HG02571 (cell line): ENCODE measurements around the gene CETN2.
"Not testable (repeated sequence)": the region's sequence is repeated elsewhere in the genome, so short reads cannot be mapped to it uniquely, and the experiment has no call there.

Experiments used
- ATAC-seq: cut with Tn5 transposase; IDR thresholded peaks from one replicate; pipeline ENCODE4 v1.9.1; 2021; ENCODE audit warnings: mild to moderate bottlenecking, moderate library complexity; ENCODE audit not compliant: unreplicated experiment

CETN2 gene

DNA sequence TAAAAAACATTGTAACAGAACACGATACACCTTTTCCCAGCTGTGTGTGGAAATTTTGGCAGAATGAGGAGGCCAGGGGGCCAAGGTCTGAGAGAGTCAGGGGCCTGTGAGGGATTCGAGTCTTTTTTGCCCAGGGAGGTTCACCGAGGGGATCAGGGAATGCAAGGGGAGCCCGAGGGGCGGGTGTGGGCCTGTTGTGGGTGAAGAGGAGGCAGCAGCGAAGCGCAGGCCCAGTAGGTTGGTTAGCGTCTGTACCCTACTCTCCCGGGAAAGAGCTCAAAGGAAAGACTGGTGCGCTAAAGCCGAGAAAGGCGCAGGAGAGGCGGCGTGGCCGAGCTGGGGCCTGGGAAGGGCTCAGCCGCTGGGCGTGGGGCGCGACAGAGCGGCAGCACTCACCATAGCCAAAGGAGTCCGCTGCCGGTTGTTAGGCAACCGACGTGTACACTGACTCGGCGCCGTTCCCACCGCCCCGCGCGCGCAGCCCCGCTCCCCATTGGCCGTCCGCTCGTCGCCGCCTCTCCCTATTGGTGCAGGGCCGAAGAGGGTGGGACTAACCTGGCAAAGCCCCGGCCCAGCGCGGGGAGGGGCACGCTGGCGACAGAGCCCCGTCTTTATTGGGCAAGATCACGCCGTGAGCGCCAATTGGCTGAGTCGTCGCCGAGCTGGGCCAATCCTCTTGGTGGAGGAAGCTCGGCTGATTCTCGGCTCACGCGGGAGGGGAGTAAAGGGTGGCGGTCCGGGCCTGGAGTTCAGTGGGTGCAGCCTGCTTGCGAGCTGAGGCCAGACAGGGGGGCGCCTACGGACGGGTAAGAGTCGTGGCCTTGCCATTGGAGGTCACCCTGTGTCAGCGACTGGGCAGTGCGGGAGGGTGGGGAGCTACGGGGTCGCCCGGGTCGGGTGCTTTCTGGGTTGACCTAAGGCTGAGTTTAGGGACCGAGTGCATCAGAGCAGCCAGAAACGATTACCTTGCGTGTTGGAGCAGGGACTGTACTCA, at the start of gene CETN2, which contains the start of gene NSDHL:
Gene CETN2 (minus strand): TSS at position 446 of the 994 bp plus-strand sequence. CDS start 47 bp downstream, at position 399.
Gene NSDHL (plus strand): TSS at position 752 of the 994 bp plus-strand sequence. CDS start 15,262 bp downstream, outside the sequence.
- peak; percentile 98 for ATAC-seq

DNA sequence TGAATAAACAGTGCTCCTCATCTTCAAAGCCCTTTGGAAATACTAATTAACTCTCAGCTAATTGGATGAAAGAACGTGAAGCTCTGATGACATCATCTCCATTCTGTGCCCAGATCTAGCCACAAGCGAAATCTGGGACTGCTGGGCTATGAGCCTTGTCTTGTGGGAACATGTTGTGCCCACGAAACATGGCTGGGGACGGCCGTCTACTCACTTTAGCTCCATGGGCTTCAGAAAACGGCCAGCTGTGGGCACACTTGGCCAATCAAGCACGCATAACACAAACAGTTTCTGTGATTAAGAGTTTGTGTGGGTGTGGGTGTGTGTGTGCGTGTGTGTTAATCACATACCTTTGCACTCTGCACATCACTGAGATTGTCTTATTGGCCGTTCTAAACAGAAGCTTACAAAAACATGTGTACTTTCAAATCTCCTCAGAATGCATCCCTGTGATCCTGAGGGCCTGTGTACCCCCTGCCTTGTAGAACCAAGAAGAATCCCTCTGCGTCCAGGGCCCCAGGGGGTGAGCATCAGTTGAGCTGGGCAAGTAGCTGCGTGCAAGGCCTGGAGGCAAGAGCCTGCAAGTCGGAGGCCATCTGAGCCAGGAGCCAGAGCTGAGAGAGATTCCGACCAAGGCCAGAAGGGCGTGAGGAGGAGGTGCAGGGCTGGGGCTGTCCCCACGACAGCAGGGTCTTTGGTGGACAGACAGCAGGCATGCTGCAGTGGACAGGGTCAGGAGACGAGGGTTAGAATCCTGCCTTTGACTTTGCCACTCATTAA, 48.6 kb upstream of the CETN2 start:
- ATAC-seq: no peak

DNA sequence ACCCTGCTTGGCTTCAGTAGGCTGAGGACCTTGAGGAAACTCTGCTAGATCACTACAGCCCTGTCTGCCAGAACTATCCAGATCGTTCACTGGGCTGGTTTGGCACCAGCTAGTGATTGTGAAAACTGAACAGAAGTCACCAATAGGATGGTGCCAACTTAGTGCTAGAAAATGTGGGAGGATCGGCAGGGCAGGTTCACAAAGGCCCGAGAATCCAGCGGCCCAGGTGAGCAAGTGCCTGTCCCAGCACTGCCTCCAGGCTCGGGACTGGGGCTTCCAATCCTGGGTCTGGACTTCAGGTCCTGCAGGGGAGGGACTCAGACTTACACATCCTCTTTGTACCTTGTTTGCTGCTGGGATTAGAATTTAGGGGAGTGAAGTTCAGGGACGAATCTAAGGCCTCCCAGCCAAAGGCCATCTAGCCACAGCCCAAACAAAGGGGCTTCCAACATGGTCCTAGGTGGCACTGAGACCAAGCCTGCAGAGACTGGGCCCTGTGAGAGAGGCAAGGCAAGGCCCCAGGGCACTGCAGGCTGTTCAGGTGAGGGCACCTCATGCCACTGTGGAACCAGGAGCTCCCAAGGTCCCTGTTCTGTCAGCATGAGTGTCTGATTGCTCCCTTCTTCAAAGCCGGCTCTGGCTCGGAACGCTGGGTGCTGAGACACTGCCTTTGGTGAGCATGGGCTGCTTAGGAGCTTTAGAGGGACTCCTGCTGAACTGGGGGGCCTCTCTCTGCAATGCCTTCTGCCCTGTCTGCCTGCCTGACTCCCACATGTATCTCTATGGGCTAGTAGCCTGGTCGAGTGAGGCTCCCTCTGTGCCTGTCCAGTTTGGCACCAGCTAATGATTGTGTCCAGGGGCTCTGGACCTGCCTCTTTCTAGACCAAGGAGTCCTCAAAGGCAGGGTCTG, 46.6 kb upstream of the CETN2 start:
- no peak for ATAC-seq

DNA sequence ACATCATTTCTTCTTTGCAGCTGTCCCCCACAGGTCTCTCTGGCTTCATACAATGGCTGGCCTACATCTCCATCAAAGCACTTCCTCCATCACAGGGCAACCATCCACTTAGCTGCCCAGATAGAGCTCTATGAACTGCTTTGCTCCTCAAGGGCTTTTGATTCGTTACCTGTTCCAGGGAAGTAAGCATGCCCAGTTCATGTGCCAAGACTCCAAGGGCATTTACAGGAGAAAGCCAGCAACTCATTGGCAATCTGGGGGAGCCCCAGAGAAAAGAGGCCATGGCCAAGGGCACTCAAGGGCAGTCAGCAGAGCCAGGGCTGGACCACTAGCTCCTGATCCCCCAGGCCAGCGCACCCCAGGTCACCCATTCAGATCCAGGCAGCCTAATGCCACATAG, 42.8 kb upstream of the CETN2 start:
- no peak for ATAC-seq

DNA sequence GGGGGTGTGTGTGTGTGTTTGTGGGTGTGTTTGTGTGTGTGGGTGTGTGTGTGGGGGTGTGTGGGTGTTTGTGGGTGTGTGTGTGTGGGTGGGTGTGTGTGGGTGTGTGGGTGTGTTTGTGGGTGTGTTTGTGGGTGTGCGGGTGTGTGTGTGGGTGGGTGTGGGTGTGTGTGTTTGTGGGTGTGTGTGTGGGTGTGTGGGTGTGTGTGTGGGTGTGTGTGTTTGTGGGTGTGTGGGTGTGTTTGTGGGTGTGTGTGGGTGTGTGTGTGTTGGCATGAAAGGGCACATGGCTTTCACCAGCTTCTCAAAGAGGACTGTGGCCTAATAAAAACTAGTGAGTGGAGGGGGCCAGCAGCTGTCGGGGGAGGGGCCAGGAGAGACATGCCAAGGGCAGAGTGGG, 42.0 kb upstream of the CETN2 start:
- no peak for ATAC-seq

DNA sequence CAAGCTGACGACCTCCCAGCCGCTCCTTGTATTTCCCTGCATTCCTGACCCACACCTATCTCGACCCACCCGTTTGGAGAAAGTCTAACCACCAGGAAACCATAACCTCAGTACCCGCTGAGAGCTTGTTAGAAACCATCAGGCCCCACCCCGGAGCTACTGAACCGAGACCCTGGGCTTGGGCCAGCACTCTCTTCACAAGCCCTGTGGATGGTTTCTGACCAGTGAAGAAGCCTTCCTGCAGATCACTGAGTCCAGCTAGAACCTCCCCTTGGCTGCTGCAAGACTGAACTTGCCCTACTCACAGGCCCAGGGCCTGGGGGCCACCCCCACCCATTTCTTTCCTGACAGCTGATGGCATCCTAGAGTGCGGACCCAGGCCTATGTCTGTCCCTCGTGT, 40.7 kb upstream of the CETN2 start:
- no peak for ATAC-seq

DNA sequence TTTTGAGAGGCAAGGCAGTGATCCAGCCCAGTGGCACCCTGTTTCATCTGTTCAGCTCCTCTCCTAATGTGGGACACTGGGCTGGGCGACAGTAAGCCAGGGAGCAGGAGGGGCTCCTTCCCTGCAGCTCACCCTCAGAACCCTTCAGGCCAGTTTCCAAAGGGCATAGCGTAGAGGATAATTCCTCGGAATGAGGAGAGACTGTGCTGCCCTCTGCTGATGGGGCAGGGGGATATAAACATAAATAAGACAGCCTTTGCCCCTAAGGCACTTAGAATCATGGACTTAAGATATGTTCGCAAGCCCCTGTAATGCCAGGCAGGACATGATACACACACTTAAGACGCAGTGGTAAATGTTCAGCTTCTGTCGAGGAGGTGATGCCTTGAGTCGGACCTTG, 39.4 kb upstream of the CETN2 start:
- ATAC-seq: no peak

DNA sequence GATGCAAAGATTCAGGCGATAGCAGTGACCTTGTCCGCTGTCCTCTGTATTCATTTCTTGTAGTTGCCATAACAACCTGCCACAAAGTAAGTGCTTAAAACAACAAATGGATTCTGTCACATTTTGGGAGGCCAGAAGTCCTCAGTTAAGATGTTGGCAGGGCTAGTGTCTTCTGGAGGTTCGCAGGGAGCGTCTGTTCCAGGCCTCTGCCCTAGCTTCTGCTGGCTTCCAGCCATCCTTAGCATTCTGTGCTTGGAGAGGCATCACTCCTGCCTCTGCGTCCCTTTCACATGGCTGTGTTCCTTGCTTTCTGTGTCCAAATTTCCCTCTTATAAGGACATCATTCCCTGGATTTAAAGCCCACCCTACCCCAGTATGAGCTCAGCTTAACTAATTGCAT, 35.8 kb upstream of the CETN2 start:
- ATAC-seq: no peak

DNA sequence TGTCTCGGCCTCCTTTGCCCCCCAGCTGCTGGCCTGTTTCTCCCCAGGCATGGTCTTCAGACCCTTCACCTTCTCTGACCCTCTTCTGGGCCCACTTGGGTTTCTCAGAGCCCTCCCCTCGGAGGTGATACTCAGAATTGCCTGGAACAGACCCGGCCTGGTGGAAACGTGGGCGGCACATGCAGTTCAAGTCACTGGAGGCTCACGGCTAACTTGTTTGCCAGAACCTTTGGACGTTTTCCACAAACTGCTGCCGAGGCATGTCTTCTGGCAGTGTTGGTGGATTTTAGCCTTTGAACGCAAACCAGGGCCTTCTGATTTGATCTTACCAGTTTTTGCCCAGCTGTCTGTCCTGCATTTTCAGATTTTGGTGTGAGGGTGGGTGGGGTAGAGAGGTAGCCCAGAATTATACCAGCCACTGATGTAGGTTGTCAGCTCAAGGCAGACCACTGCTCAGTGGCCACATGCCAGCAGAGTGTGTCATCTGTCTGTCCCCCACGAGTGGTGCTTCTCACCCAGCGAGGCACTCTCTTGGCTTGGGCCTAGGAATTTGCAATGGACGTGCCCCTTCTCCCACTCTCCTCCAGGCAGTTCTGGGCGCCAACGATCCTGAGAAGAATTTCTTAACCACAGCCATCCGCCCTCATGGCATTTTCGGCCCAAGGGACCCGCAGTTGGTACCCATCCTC, 34.8 kb upstream of the CETN2 start:
- no peak for ATAC-seq

DNA sequence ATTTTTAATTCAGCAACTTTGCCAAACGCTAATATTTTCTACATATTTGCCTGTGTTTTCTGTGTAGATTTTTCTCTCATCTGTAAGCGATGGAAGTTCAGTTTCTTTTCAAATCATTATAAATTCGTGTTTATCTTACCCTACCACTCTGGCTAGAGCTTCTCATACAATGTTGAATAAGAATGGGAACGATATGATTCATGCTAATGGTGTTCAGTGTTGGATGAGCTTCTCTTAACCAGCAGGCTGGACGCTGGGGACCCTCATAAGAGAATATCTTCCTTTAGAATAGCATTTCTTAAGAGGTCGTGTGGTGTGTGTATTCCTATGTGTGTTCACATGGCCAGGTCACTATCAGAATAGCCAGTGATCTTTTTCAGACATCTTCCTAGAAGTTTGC, 31.3 kb upstream of the CETN2 start:
- no peak for ATAC-seq

DNA sequence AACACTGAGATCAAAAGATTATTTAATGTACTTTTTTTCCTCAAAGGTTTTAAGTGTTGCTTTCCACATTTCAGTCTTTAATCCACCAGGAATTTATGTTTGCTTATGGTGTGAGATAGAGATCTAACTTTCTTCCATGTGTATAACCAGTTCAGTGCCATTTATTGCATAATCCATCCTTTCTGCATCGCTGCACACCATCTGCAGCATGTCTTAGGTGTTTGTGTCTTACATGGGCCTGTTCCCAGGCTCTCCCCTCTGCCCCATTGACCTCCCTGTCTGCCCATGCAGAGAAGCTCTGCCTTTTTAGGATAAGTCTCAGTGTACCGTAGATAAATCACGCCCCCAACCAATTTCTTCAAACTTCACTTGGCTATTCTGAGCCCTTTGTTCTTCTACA, 30.6 kb upstream of the CETN2 start:
- no peak for ATAC-seq

DNA sequence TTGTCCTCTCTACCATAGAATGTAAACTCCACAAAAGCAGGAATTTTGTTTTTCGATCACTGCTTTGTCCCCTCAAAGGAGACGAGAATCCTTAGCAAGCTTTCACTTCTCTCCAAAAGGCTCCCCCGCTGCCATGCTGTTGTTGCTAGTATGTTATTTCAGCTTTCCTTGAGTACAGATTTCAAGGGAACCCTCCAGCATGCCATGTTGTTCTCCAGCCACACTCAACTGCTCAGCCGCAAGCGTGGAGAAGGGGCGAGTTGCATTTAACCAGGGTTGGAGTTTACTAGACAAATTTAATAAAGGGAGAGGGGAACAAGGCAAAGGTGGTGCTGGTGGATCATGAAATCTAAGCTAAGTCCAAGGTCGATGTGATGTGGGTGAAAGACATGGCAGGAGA, 23.4 kb upstream of the CETN2 start:
- ATAC-seq: no peak

DNA sequence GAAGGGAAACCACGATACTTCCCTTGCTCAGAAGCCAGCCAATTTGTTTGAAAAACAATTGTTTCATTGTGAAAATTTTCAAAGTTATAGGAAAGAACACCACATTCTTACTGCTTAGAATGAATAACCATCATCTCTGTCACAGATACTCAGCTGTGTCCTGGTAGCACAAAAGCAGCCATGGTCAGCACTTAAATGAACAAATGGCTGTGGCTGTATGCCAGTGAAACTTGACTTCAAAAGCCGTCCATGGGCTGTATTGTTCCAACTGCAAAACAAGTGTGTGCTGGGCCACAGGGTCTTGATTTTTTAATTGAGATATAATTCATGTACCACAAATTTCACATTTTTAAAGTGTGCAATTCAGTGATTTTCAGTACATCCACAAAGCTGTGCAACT, 19.9 kb upstream of the CETN2 start:
- ATAC-seq: no peak

DNA sequence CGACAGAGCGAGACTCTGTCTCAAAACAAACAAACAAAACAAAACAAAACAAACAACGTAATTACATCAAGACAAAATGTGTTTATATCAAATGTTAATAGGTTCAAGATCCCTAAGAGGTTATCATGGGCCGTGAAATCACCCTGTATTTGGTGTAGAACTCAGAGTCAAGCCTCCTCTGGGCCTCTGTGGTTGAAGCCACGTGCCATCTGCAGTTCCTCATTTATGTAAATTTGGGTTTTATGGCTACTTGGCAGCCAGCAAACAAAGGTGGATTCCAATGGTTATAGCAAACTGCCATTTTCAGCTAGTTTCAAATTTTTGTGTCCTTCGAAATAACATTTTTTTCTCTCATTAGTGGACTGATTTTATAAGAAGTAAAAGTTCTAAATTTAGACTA, 16.7 kb upstream of the CETN2 start:
- ATAC-seq: no peak

DNA sequence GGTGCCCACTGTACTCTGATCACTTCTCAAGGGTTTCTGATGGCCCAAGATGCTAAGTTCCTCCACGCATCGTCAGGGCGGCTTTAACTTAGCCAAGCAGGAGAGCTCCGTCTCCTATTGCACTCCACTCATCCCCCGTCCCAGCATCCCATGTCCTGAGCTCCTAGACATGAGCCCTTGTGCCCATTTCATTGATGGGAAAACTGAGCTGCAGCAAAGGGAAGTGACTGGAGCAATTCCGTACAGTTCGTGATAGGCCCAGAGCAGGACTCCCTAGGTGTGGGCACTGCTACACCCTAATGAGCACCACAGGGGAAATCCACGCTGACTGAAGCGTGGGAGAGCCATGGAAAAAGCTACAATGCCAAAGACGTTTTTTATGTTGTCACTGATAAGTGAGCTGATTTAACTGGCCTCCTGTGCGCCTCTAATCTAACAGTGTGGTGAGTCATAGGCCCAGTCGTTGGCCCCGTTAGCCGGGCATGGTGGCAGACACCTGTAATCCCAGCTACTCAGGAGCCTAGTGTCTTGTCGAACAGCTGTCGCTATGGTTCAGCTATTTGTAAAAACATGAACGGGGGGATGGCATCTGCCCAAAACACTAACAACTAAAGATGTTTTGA, 15.2 kb upstream of the CETN2 start:
- ATAC-seq: no peak

DNA sequence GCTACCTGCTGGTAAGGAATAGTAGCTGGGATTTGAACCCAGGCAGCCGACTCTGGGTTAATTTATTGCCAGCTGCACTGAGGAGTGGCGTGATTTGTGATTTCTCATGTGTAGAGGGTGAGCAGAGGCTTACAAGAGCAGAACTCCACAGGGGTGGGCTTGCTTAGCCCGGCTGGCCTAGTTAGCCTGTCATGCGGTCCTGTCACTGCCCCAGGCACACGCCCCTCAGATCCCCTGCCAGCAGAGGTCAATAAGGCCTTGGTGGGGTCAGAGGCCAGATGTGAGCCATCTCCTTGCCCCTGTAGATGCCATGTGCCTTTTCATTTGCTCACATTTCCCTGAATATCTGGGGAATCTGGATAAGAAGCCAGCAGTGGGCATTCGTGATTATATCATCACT, 13.7 kb upstream of the CETN2 start:
- no peak for ATAC-seq

DNA sequence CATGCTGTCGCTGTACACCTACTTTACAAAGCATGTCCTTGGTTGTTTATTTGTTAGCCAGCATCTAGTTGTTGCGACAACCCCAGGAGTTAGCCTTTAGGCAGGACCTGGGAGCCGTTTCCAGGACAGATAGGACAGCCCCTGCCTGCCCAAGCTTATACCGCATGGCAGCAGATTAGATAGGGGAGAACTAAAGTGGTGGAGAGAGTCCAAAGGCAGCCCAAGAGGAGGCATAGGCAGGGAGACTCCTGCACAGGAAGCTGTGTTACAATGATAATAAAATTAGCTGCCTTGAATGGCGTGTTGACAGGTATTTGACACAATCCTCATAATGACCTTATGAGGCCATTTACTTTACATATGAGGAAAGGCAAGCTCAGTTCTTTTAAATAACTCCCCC, 13.3 kb upstream of the CETN2 start:
- ATAC-seq: no peak

DNA sequence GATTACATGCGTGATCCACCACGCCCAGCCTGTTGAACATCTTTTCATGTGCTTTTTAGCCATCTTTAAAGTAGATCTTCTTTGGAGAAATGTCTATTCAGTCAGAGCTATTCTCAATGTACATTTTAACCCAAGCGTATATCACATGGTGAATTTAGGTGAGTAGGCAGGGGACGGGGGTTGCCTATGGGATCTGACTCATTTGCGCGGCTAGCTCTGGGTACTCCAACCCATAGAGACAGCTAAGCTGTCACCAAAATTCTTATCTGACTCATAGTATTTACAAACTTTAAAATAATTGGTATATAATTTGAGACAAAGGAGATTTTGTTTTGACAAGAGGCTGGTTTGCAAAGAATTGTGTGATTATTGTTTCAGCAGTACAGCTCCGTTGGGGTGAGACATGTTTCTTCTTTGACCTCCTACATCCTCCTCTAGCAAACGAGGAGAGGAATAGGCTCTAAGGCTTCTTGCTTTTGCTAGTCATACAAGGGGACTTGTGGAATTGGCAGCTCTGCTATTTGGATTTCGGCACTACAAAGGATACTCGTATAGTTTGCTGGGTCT, 12.3 kb upstream of the CETN2 start:
- ATAC-seq: no peak

DNA sequence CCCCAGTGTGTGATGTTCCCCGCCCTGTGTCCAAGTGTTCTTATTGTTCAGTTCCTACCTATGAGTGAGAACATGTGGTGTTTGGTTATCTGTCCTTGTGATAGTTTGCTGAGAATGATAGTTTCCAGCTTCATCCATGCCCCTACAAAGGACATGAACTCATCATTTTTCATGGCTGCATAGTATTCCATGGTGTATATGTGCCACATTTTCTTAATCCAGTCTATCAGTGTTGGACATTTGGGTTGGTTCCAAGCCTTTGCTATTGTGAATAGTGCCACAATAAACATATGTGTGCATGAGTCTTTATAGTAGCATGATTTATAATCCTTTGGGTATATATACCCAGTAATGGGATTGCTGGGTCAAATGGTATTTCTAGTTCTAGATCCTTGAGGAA, 4.9 kb upstream of the CETN2 start:
- not testable (repeated sequence) for ATAC-seq
